T-cell (primary cell): ENCODE results near the gene C10orf90. TPM values are rescaled to one million over a fixed set of nuclear protein-coding genes. Genes with fewer than 3 reads are reported as not detected.
A peak's percentile ranks its signal among the peaks of the same experiment; 100 is the strongest.

ENCODE experiments used
- ATAC-seq, 4 experiments: fragments of 200-7000 bp in 3 of 4; fragments of 150-1000 bp in 1 of 4; cut with Tn5 transposase; replicated peaks in 1 of 4; 1 replicate in 3 of 4; 2 replicates in 1 of 4; pipeline ENCODE4 v1.10.0; 2021; ENCODE audit warnings: moderate library complexity in 3 of 4, mild to moderate bottlenecking in 2 of 4, moderate number of reproducible peaks in 1 of 4
- CTCF ChIA-PET, 2 donors: fragments of 300-600 bp; sonication (Branson Sonifier 250); formaldehyde crosslinking; loops; one replicate each; lab custom pipeline; 2022; ENCODE audit warnings: antibody characterized with exemption in 2 of 2; lab: Charles Lee
- POLR2A ChIA-PET, 2 donors: fragments of 300-600 bp; sonication (Branson Sonifier 250); formaldehyde crosslinking; loops; one replicate each; lab custom pipeline; 2022; ENCODE audit warnings: antibody characterized with exemption in 2 of 2; lab: Charles Lee
- DNase-seq, 35 experiments: peaks; one replicate each; pipeline versions ENCODE4 v3.0.0 to v3.0.0-alpha.2; 2013 to 2023
- H3K27ac ChIP-seq: one replicate; pipeline ENCODE4 v1.5.1; 2013; ENCODE audit warnings: low read length
- H3K27me3 ChIP-seq, 2 experiments: replicated peaks in 1 of 2; 1 replicate in 1 of 2; 2 replicates in 1 of 2; pipeline versions ENCODE4 v1.6.1 to v1.7.0; 2013; ENCODE audit warnings: low read length in 1 of 2, mixed read lengths in 1 of 2; ENCODE audit not compliant: control insufficient read depth in 2 of 2, insufficient read depth in 2 of 2; ENCODE audit errors: extremely low read depth in 1 of 2
- H3K36me3 ChIP-seq, 2 donors: 1 replicate in 1 of 2; 2 replicates in 1 of 2; pipeline versions ENCODE4 v1.6.1 to v1.7.0; 2013; ENCODE audit warnings: low read length in 1 of 2; ENCODE audit not compliant: control insufficient read depth in 2 of 2, insufficient read depth in 1 of 2; ENCODE audit errors: extremely low read depth in 1 of 2
- H3K4me1 ChIP-seq, 2 experiments: 1 replicate in 1 of 2; 2 replicates in 1 of 2; pipeline versions ENCODE4 v1.6.1 to v1.7.0; 2013; ENCODE audit warnings: low read length in 2 of 2, mixed read lengths in 1 of 2; ENCODE audit not compliant: insufficient read depth in 2 of 2, control insufficient read depth in 1 of 2; ENCODE audit errors: extremely low read depth in 1 of 2
- H3K4me3 ChIP-seq, 2 donors: 1 replicate in 1 of 2; 2 replicates in 1 of 2; pipeline versions ENCODE4 v1.5.1 to v1.7.0; 2013; ENCODE audit warnings: mild to moderate bottlenecking in 2 of 2, low read length in 1 of 2, moderate library complexity in 1 of 2; ENCODE audit not compliant: control insufficient read depth in 1 of 2; ENCODE audit errors: extremely low read depth in 1 of 2
- H3K9me3 ChIP-seq: 2 replicates; pipeline ENCODE4 v1.7.0; 2013
- H3K27ac Mint-ChIP-seq, 2 donors: one replicate each; pipeline ENCODE4 v1.8.0; 2020 to 2021; ENCODE audit warnings: mild to moderate bottlenecking in 2 of 2, mixed read lengths in 2 of 2
- H3K27me3 Mint-ChIP-seq, 2 donors: one replicate each; pipeline ENCODE4 v1.8.0; 2021 to 2022; ENCODE audit warnings: mixed read lengths in 2 of 2
- H3K36me3 Mint-ChIP-seq: one replicate; pipeline ENCODE4 v1.8.0; 2021; ENCODE audit warnings: mixed read lengths
- H3K4me1 Mint-ChIP-seq, 3 donors: one replicate each; pipeline ENCODE4 v1.8.0; 2020 to 2022; ENCODE audit warnings: mixed read lengths in 3 of 3, mild to moderate bottlenecking in 1 of 3
- H3K4me3 Mint-ChIP-seq, 3 donors: one replicate each; pipeline ENCODE4 v1.8.0; 2020 to 2022; ENCODE audit warnings: mild to moderate bottlenecking in 3 of 3, mixed read lengths in 3 of 3, moderate library complexity in 3 of 3
- H3K9me3 Mint-ChIP-seq, 3 donors: one replicate each; pipeline ENCODE4 v1.8.0; 2020 to 2022; ENCODE audit warnings: mixed read lengths in 3 of 3
- WGBS: methylation state at CpG from one replicate; pipeline ENCODE4 v1.1.5; 2013; ENCODE audit warnings: missing lambda C conversion rate; ENCODE audit not compliant: insufficient coverage; 5-methylcytosine and 5-hydroxymethylcytosine counted together
- total RNA-seq, 35 experiments: library from RNA in 6 of 35; stranded (reverse) in 6 of 35; fragments of 120-200 nt in 1 of 35; gene quantifications; one replicate each; pipeline versions ENCODE4 v1.2.1 to v1.2.4 and lab custom pipeline; 2013 to 2026

Gene C10orf90
- total RNA-seq, 5 donors from 2014 or later (not counting 1 experiment from before 2014, with no cell fraction given): not detected

DNA sequence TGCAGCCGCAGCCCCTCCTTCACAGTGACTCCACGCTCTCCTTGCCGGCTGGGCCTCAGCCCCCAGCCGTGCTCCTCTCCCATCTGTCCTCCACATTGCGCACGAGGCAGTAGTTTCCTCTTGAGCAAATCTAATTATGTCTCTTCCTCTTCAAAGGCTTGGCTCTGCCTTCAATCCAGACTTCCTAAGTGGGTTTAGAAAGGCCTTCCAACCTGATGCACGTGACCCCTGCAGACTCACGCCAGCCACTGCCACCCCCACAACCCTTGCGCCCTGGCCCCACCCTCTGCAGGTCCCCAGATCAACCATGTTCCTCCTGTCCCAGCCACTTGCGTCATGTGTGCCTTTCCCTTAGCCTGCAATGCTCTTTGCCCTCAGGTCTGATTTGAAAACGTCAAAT is 207.2 kb downstream of the C10orf90 start:
- Mint-ChIP-seq H3K27me3 (peaks cover 5 to 8% of the 10 kb centered on the region in 2 donors), H3K4me1 (peaks cover 0 to 3% (median under 1%) of the 10 kb centered on the region in 3 donors), H3K4me3 (no peak overlapping the region), H3K27ac (no peak overlapping the region), H3K36me3 (no peaks in the 10 kb centered on the region), H3K9me3 (peaks cover 0 to 5% (median 0%) of the 10 kb centered on the region in 3 donors)
- ChIA-PET CTCF (no interaction called here), POLR2A (no interaction called here)
- no peak overlapping the region for H3K27ac ChIP-seq
- no peak for ATAC-seq
- H3K9me3 ChIP-seq: no peaks in the 10 kb centered on the region
- no peaks in the 10 kb centered on the region for H3K36me3 ChIP-seq
- DNase-seq: no peak
- H3K4me1 ChIP-seq: peaks cover 0 to 2% of the 10 kb centered on the region in 2 experiments
- H3K4me3 ChIP-seq: no peak overlapping the region
- peaks cover 0 to 3% of the 10 kb centered on the region in 2 experiments for H3K27me3 ChIP-seq
- 14% methylated on average over 11 of the region's 11 CpGs for WGBS

DNA sequence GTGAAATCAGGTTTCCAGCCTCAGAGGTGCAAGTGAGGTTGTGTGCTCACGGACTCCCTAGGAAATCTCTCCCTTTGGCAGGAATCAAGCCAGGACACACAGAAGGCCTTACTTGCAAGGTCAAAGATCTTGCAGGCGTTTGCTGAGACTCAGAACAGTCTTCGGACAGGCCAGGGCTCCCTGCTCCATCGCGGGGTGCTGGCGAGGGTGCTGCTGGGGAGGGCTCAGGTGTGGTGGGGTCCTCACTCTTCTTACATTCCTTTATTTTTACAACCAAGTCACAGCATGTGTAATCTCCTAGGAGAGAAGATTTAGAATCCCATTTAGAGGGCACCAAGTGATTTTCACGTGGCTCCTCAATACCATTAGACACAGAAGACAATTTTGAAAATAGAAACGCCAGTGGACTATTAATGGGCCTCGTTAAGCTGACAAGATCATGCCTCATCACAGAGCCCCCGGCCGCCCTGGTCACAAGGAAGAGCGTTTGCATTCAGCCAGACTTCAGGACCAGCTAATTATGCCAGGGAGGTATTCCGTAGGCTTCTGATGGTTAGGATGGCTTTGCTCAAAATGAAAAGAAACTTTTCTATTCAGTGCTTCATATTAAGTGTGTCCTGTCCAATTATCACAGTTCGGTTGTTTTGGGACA is 209.1 kb downstream of the C10orf90 start:
- DNase-seq: no peak
- Histone ChIP-seq H3K9me3 (no peaks in the 10 kb centered on the region), H3K36me3 (no peaks in the 10 kb centered on the region), H3K4me3 (no peak overlapping the region), H3K27me3 (peaks cover 0 to 3% of the 10 kb centered on the region in 2 experiments), H3K27ac (no peak overlapping the region), H3K4me1 (no peaks in the 10 kb centered on the region)
- Mint-ChIP-seq H3K4me3 (no peak overlapping the region), H3K27ac (no peak overlapping the region), H3K27me3 (peaks cover 4 to 5% of the 10 kb centered on the region in 2 donors), H3K4me1 (peaks cover 0 to 2% (median 0%) of the 10 kb centered on the region in 3 donors), H3K9me3 (peaks cover 0 to 5% (median 0%) of the 10 kb centered on the region in 3 donors), H3K36me3 (no peaks in the 10 kb centered on the region)
- ChIA-PET POLR2A (no interaction called here), CTCF (no interaction called here)
- 73% methylated on average over 5 of the region's 14 CpGs for WGBS
- ATAC-seq: no peak

DNA sequence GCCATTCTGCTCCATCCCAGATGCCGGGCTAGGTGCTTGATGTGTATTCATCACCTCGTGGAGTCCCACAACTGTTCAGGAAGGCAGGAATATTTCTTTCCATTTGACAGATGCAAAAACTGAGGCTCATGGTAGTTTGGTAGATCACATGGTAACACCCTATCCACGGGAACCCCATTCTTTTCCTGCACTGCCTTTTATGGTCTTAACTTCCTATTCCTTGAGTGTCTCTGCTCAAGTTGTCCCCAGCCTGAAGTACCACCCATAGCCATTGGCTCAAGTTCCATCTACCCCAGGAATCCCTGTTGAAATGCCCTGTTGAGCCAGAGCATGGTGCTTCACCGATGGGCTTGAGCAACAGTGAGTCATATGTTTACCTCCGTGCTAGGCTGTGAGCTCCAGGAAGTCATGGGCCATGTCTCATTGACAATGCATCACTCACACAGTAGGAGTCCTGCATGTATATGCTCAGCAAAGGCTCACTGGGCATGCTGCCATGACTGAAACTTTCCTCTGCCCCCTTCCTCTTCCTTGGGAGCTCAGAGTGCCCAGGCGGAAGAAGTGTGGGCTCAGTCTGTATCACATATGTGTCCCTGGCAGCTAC is 210.5 kb downstream of the C10orf90 start:
- H3K4me3 Mint-ChIP-seq: no peak overlapping the region
- peak in 1 of 4 experiments; percentile 46 for ATAC-seq
- H3K27me3 ChIP-seq: peaks cover 0 to 3% of the 10 kb centered on the region in 2 experiments
- H3K27ac ChIP-seq: no peak overlapping the region
- H3K9me3 Mint-ChIP-seq: peaks cover 0 to 5% (median 0%) of the 10 kb centered on the region in 3 donors
- no peak for DNase-seq
- no peaks in the 10 kb centered on the region for H3K4me1 ChIP-seq
- H3K4me1 Mint-ChIP-seq: peaks cover 0 to 2% (median 0%) of the 10 kb centered on the region in 3 donors
- no peak overlapping the region for H3K4me3 ChIP-seq
- CTCF ChIA-PET: no interaction called here
- H3K9me3 ChIP-seq: no peaks in the 10 kb centered on the region
- H3K36me3 ChIP-seq: no peaks in the 10 kb centered on the region
- H3K27me3 Mint-ChIP-seq: peaks cover 4 to 5% of the 10 kb centered on the region in 2 donors
- H3K27ac Mint-ChIP-seq: no peak overlapping the region
- POLR2A ChIA-PET: no interaction called here
- no peaks in the 10 kb centered on the region for H3K36me3 Mint-ChIP-seq
- WGBS: 52% methylated on average over 4 of the region's 6 CpGs

DNA sequence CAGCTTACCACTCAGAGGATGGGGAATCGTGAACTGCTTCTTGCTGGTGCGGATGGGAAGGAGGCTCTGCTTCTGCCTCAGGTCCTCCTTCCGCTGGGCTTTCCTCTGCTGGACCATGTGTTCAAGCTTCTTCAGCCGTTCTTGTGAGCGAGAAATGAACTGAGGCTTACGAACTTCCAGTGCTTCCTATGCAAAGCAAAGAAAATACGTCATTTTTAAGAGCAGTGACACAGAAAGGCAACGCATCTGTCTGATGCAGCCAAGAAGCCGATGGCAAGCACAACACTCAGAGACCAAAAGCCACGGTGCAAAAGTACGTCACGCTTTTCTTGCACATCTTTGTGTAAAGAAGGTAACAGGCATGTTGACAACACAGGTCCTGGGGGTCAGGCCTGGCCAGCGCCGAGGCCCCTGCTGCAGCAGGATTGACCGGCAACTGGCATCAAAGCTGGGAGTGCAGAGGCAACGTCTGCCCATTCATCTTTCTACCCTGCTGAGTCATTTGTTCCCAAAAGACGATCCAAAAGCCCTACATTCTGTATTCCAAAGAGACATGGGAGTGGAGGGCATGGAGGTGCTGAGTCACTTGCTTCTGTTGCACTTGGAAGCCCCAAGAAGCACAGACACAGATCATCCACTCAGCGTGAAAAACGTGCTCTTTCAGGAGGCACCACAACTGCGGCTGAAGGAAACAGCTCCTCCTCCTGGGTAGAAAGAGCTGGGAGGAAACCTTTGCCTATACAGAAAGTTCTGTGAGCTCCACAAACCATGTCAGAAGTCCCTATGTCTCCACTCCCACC is 211.3 kb downstream of the C10orf90 start:
- 88% methylated on average over 14 of the region's 20 CpGs for WGBS
- Mint-ChIP-seq H3K9me3 (peaks cover 0 to 5% (median 0%) of the 10 kb centered on the region in 3 donors), H3K27me3 (peaks cover 4 to 5% of the 10 kb centered on the region in 2 donors), H3K27ac (no peak overlapping the region), H3K36me3 (no peaks in the 10 kb centered on the region), H3K4me3 (no peak overlapping the region), H3K4me1 (peaks cover 0 to 2% (median 0%) of the 10 kb centered on the region in 3 donors)
- ATAC-seq: no peak
- no peaks in the 10 kb centered on the region for H3K36me3 ChIP-seq
- ChIA-PET CTCF (no interaction called here), POLR2A (no interaction called here)
- H3K27me3 ChIP-seq: peaks cover 0 to 3% of the 10 kb centered on the region in 2 experiments
- no peak overlapping the region for H3K4me3 ChIP-seq
- no peaks in the 10 kb centered on the region for H3K4me1 ChIP-seq
- no peaks in the 10 kb centered on the region for H3K9me3 ChIP-seq
- DNase-seq: no peak
- no peak overlapping the region for H3K27ac ChIP-seq

DNA sequence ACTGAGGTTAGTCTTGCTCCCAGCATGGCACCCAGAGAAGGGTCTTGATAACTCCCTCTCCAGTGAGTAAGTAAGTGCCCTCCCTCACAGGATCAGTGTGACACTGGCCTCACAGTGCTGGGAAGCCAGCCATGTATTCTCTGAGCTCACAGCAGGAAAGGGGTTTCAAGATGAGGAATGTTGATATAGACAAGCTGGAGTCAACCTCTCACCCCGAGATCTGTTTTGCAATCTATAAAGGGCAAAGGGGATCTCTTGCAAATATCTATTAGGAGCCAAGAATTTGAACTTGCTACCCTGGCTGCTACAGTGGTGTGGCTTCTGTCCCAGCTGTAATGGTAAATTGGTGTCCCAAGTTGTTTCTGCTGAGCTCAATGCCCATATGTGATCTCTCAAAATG is 212.0 kb downstream of the C10orf90 start:
- no peaks in the 10 kb centered on the region for H3K4me1 ChIP-seq
- 50% methylated on average over 1 of the region's 1 CpG for WGBS
- no peak overlapping the region for H3K4me3 ChIP-seq
- Mint-ChIP-seq H3K4me3 (no peak overlapping the region), H3K9me3 (peaks cover 0 to 5% (median 0%) of the 10 kb centered on the region in 3 donors), H3K4me1 (peaks cover 0 to 2% (median 0%) of the 10 kb centered on the region in 3 donors), H3K27ac (no peak overlapping the region), H3K36me3 (no peaks in the 10 kb centered on the region), H3K27me3 (peaks cover 2 to 5% of the 10 kb centered on the region in 2 donors)
- ChIA-PET POLR2A (no interaction called here), CTCF (no interaction called here)
- DNase-seq (no peak), ATAC-seq (no peak)
- H3K9me3 ChIP-seq: no peaks in the 10 kb centered on the region
- H3K36me3 ChIP-seq: no peaks in the 10 kb centered on the region
- peaks cover 0 to 3% of the 10 kb centered on the region in 2 experiments for H3K27me3 ChIP-seq
- no peak overlapping the region for H3K27ac ChIP-seq

DNA sequence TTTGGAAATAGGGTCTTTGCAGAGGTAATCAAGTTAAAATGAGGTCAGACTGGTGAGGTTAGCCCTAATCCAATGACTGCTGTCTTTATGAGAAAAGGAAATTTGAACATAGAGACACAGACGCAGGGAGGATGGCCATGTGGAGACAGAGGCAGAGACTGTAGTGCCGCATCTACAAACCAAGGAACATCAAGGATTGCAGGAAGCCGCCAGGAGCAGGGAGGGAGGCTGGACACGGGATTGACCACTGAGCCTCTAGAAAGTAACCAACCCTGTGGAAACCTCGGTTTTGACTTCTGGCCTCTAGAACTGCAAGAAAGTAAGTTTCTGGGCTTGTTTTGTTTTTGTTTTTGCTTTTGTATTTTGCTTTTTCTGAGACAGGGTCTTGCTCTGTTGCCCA is 213.9 kb downstream of the C10orf90 start:
- WGBS: 82% methylated on average over 5 of the region's 5 CpGs
- Histone ChIP-seq H3K36me3 (no peaks in the 10 kb centered on the region), H3K4me3 (no peak overlapping the region), H3K27me3 (no peaks in the 10 kb centered on the region), H3K9me3 (no peaks in the 10 kb centered on the region), H3K27ac (no peak overlapping the region), H3K4me1 (no peaks in the 10 kb centered on the region)
- DNase-seq: no peak
- H3K27ac Mint-ChIP-seq: no peak overlapping the region
- ChIA-PET CTCF (no interaction called here), POLR2A (no interaction called here)
- no peak for ATAC-seq
- no peaks in the 10 kb centered on the region for H3K27me3 Mint-ChIP-seq
- H3K4me1 Mint-ChIP-seq: peaks cover 0 to 2% (median 0%) of the 10 kb centered on the region in 3 donors
- no peak overlapping the region for H3K4me3 Mint-ChIP-seq
- H3K9me3 Mint-ChIP-seq: peaks cover 0 to 5% (median 0%) of the 10 kb centered on the region in 3 donors
- H3K36me3 Mint-ChIP-seq: no peaks in the 10 kb centered on the region
